ENCODE measurements around the gene PRR16. TPM values are rescaled to one million over a fixed set of nuclear protein-coding genes. Genes with fewer than 3 reads are reported as not detected.

Gene PRR16
- total RNA-seq, 4 donors from 2014 or later: 8.3 to 12.1 (median 10.5) TPM

- TF ChIP-seq, protein P1, sequence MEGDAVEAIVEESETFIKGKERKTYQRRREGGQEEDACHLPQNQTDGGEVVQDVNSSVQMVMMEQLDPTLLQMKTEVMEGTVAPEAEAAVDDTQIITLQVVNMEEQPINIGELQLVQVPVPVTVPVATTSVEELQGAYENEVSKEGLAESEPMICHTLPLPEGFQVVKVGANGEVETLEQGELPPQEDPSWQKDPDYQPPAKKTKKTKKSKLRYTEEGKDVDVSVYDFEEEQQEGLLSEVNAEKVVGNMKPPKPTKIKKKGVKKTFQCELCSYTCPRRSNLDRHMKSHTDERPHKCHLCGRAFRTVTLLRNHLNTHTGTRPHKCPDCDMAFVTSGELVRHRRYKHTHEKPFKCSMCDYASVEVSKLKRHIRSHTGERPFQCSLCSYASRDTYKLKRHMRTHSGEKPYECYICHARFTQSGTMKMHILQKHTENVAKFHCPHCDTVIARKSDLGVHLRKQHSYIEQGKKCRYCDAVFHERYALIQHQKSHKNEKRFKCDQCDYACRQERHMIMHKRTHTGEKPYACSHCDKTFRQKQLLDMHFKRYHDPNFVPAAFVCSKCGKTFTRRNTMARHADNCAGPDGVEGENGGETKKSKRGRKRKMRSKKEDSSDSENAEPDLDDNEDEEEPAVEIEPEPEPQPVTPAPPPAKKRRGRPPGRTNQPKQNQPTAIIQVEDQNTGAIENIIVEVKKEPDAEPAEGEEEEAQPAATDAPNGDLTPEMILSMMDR (IDR thresholded peaks at IDR 0.05; ENCODE audit: low read depth): no peak
Measured at GRCh38 chr5:120735076-120735475, 271.0 kb downstream of the PRR16 start.

Small RNA genes lying within 50 kb of the gene (small RNA-seq; reads per million reads assigned to genes)
- not detected for gene PRELID3BP8
- not detected for gene RNU4-69P

Data from subcutaneous adipose tissue (tissue), 4 donors.